SU-DHL-6 (cell line): ENCODE data around the gene CACNA1C.

ENCODE experiments used
- CTCF ChIP-seq: fragments of 200-600 bp; sonication (generic); IDR thresholded peaks from one replicate; pipeline ENCODE4 v1.5.1; 2017; ENCODE audit warnings: antibody characterized with exemption, mild to moderate bottlenecking, low read length, moderate library complexity; ENCODE audit not compliant: insufficient read depth, poor library complexity, severe bottlenecking
- EZH2phosphoT487 ChIP-seq: fragments of 200-600 bp; sonication (generic), shearing (Covaris generic); conservative IDR thresholded peaks from 2 replicates; pipeline ENCODE4 v1.6.1; 2018; ENCODE audit warnings: mild to moderate bottlenecking, antibody characterized with exemption, low read length, moderate library complexity, mixed read lengths

GRCh38 chr12:2154050-2154449, 101.3 kb downstream of the CACNA1C start:
- TF ChIP-seq CTCF (no peak), EZH2phosphoT487 (no peak)
